GM08714 (cell line): ENCODE measurements around the gene PTPRN2.
"Not testable (repeated sequence)": the region's sequence is repeated elsewhere in the genome, so short reads cannot be mapped to it uniquely, and the experiment has no call there.

Experiments
- H3K4me3 ChIP-seq: fragments of 200-500 bp; sonication (Bioruptor generic); 2 replicates; pipeline ENCODE4 v1.5.1; 2014; ENCODE audit warnings: mild to moderate bottlenecking, low read length, inconsistent platforms
- ZNF274 ChIP-seq: IDR thresholded peaks from 2 replicates; pipeline ENCODE4 v1.6.1; 2012; ENCODE audit warnings: mild to moderate bottlenecking, low read depth, low read length

The PTPRN2 gene

DNA sequence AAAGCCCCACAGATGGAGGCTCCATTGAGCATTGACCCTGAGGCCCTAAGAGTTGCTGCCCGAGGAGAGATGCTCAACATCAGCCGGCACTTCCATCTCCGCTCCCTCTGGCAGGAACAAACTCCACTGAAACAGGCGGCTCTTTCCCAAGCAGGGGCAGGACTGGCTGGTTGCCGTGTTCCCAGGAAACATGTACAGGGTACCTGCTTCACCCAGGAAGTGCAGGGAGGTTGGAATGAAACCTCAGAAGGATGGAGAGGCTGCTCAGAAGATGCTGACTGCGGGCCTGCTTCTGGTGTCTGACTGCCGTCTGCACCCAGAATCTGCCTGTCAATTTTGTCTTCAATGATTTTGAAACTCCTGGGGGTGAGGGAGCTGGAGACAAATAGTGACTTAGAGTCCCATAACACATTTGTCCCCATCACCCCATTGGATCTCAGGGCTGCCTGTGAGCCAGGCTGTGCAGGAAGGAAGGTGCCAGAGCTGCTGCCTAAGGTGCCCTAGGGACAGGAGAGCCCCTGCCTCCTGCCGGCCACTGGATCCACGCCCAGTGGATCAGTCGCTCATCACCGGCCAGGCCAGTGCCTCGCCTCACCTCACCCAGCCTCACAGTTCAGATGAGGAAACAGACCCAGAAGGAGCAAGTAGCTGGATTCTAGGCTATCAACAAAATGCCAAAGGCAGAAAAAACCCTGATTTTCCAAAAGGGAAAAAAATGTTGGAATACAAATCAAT lies 237.3 kb downstream of the PTPRN2 start:
- no peak for TF ChIP-seq ZNF274
- H3K4me3 ChIP-seq: no peak overlapping the region

DNA sequence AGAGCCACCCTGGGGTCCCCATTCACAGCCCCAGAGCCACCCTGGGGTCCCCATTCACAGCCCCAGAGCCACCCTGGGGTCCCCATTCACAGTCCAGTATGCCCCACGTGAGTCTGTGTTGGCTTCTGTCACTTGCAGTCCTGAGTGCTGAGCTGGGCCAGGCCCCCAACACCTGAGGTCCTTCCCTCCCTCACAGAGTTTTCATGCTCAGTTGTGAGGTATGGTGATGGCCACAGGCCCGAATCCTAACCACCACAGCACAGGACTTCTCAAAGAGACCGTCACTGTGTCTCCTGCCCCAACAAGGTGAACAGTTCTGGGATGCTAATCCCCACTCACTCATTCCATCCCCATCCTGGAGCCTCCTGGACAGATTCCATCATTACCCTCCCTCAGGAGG lies 239.2 kb downstream of the PTPRN2 start:
- no peak overlapping the region for H3K4me3 ChIP-seq
- no peak for TF ChIP-seq ZNF274

DNA sequence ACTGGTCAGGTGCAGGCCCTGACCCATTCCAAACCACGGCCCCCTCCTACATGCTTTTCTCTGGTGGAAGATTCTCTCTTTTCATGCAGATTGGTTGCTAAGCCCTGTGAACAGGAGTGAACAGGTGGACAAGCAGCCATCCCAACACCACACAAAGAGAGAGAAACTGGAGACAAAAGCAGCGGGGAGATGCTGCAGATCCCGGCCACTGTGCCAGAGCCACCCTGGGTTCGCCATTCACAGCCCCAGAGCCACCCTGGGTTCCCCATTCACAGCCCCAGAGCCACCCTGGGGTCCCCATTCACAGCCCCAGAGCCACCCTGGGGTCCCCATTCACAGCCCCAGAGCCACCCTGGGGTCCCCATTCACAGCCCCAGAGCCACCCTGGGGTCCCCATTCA lies 239.6 kb downstream of the PTPRN2 start:
- H3K4me3 ChIP-seq: not testable (repeated sequence)

DNA sequence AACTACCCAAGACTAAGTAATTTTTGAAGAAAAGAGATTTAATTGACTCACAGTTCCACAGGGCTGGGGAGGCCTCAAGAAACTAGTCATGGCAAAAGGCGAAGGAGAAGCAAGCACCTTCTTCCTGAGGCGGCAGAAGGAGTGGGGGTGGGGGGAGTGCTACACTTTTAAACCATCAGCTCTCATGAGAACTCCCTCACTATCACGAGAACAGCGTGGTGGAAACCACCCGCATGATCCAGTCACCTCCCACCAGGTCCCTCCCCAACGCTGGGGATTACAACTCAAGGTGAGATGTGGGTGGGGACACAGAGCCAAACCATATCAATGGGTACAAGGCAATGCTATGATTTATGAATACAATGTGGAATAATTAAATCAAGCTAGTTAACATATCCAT lies 241.9 kb downstream of the PTPRN2 start:
- no peak for TF ChIP-seq ZNF274
- no peak overlapping the region for H3K4me3 ChIP-seq

DNA sequence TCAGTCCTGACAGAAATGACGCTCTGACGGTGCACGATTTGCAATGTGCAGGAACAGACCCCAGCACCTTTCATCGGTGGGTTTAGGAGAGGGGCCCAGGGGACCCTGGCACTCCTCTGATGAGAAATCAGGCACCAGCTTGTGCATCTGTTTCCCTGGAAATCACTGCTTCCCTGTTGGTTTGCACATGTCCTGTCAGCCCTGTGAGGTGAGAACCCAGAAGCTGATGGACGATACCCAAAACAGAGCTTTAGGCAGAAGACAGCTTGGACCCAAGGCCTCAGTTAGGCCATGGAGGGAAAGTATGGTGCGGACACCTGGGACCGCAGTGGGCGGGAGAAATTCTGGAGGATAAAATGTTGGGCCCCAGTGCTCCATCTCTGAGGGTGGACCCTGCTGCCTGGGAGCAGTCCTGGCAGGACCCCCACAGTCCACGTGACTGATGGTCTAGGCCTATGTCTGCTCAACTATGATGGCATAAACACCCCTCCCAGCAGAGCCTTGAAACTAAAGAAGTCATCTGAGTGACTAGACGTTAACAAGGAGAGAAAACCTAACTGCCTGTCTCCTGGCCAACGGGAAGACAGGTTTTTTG lies 242.8 kb downstream of the PTPRN2 start:
- TF ChIP-seq ZNF274: no peak
- H3K4me3 ChIP-seq: no peak overlapping the region

DNA sequence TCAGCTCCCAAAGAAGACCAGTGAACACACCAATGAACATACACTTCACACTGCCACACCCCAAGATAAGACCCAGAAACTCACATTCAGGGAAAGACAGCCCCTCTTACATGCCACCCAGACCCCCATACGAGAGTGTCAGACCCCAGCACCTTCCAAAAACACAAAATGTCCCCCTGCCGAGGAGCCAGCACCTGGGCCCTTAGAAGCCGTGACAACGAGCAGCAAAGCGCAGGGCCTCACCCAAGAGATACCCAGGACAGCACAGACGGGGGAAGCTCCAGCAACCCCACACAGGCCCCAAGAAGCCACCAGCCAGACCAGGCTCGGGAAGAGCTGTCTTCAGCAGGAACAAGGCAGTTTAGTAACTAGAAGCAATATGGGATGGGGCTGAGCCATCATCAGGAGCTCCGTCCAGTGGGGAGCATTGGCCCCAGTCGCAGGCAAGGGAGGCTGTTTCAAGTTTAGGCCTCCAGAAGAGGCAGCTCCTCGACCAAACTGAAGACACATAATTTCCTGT lies 243.6 kb downstream of the PTPRN2 start:
- no peak overlapping the region for H3K4me3 ChIP-seq

DNA sequence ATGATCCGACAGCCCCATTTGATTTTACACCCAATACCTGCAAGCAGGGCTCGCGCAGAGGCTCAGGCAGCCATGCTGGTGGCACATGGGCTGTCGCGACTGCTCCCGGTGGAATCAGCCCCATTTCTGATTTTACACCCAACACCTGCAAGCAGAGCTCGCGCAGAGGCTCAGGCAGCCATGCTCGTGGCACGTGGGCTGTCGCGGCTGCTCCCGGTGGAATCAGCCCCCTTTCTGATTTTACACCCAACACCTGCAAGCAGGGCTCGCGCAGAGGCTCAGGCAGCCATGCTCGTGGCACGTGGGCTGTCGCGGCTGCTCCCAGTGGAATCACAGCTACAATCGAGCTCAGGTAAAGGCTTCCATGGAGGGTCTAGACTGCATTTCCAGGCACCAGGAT lies 244.1 kb downstream of the PTPRN2 start:
- no peak for TF ChIP-seq ZNF274
- H3K4me3 ChIP-seq: no peak overlapping the region

More for the DNA sequence above, 243.6 kb downstream of the PTPRN2 start:
- no peak for TF ChIP-seq ZNF274

DNA sequence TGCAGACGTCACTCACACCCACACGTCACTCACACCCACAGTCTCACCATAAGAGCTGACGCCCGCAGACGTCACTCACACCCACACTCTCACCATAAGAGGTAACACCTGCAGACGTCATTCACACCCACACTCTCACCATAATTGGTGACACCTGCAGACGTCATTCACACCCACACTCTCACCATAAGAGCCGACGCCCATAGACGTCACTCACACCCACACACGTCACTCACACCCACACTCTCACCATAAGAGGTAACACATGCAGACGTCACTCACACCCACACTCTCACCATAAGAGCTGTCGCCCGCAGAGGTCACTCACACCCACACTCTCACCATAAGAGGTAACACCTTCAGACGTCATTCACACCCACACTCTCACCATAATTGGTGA lies 246.5 kb downstream of the PTPRN2 start:
- not testable (repeated sequence) for H3K4me3 ChIP-seq

DNA sequence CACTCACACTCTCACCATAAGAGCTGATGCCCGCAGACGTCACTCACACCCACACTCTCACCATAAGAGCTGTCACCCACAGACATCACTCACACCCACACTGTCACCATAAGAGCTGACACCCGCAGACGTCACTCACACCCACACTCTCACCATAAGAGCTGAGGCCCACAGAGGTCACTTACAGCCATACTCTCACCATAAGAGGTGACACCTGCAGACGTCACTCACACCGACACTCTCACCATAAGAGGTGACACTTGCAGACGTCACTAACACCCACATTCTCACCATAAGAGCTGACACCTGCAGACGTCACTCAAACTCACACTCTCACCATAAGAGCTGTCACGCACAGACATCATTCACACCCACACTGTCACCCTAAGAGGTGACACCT lies 250.7 kb downstream of the PTPRN2 start:
- not testable (repeated sequence) for H3K4me3 ChIP-seq

DNA sequence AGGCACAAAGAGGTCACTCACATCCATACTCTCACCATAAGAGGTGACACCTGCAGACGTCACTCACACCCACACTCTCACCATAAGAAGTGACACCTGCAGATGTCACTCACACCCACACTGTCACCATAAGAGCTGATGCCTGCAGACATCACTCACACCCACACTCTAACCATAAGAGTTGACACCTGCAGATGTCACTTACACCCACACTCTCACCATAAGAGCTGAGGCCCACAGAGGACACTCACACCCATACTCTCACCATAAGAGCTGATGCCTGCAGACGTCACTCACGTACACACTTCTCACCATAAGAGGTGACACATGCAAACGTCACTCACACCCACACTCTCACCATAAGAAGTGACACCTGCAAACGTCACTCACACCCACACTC lies 255.1 kb downstream of the PTPRN2 start:
- not testable (repeated sequence) for H3K4me3 ChIP-seq

DNA sequence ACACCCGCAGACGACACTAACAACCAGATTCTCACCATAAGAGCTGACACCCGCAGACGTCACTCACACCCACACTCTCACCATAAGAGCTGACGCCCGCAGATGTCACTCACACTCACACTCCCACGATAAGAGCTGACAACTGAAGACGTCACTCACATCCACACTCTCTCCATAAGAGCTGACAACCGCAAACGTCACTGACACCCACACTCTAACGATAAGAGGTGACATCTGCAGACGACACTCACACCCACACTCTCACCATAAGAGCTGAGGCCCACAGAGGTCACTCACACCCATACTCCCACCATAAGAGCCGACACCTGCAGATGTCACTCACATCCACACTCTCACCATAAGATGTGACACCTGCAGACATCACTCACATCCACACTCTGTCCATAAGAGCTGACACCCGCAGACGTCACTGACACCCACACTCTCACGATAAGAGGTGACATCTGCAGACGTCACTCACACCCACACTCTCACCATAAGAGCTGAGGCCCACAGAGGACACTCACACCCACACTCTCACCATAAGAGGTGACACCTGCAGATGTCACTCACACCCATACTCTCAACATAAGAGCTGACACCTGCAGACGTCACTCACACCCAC lies 255.7 kb downstream of the PTPRN2 start:
- not testable (repeated sequence) for H3K4me3 ChIP-seq

DNA sequence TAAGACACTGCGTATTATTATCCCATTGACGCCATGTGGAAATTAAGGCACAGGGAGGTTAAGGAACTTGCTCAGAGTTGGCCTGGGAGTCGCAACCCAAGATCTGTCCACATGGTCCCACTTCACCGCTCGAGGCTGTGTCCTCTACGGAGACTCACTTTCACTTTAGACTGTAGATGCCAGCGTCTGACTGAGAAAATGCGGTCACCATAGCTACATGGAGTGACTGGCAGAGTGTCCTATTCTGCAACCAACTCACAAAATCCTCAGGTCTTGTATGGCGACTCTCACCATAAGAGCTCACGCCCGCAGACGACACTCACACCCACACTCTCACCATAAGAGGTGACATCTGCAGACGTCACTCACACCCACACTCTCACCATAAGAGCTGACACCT lies 257.9 kb downstream of the PTPRN2 start:
- H3K4me3 ChIP-seq: no peak overlapping the region
- no peak for TF ChIP-seq ZNF274

DNA sequence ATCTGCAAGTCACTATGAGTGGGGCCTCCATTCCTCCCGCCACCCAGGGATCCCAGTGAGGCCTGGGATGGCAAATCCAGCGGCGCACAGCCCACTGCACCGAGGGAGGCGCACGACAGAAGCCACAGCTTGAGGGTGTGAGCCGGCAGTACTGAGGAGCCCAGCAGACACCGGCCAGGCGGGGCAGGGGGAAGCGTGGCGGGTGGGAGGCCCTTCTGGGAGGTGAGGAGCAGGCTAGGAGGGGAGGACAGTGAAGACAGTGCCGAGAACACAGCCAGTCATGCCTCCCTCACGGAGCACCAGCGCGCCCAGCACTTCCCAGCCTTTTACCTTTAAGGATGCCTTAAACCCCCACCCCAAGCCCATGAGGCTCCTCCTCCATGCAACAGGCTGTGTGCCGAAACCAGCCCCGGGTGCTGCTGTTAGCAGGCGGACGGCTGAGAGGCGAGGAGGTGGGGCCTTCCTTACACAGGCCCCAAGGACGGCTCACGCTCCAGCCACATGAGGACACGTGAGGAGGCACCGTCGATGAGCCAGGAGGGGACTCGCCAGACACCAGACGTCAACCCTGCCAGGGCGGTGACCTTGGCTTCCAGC lies 258.5 kb downstream of the PTPRN2 start:
- H3K4me3 ChIP-seq: no peak overlapping the region
- TF ChIP-seq ZNF274: no peak

DNA sequence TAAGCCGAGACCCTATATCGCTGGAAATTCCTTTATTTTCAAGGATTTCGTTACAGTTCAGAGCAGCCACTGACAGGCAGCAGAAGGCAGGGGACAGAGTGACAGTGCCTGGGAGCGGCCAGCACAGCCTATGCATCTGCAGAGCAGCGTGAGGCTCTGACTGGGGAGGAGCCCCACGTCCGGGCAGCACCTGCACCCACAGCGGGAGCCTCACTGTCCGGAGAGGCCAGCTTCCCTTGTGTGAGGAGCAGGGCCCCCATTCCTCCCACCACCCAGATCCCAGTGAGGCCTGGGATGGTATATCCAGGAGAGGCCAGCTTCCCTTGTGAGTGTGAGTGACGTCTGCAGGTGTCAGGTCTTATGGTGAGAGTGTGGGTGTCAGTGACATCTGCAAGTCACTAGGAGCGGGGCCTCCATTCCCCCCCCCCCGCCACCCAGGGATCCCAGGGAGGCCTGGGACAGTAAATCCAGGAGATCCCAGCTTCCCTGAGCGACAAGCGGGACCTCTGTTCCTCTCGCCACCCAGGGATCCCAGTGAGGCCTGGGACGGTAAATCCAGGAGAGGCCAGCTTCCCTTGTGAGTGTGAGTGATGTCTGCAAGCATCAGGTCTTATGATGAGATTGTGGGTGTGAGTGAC lies 259.1 kb downstream of the PTPRN2 start:
- H3K4me3 ChIP-seq: no peak overlapping the region
- no peak for TF ChIP-seq ZNF274
